Brain microvascular endothelial cell (primary cell): ENCODE data around the gene PLB1.
A peak's percentile ranks its signal among the peaks of the same experiment; 100 is the strongest.

Experiments used
- DNase-seq: peaks from one replicate; pipeline ENCODE4 v3.0.0-alpha.2; 2020
- H3K27ac ChIP-seq: fragments of 250-450 bp; sonication (Bioruptor Pico); 2 replicates; pipeline ENCODE4 v1.5.1; 2020; ENCODE audit warnings: mild to moderate bottlenecking, moderate library complexity
- H3K27me3 ChIP-seq: fragments of 250-450 bp; sonication (Bioruptor Pico); replicated peaks from 2 replicates; pipeline ENCODE4 v1.5.1; 2020; ENCODE audit warnings: mild to moderate bottlenecking
- H3K36me3 ChIP-seq: fragments of 250-450 bp; sonication (Bioruptor Pico); replicated peaks from 2 replicates; pipeline ENCODE4 v1.5.1; 2020; ENCODE audit warnings: mild to moderate bottlenecking
- H3K4me3 ChIP-seq: 2 replicates; pipeline ENCODE4 v1.5.1; 2011; ENCODE audit warnings: low read depth, mild to moderate bottlenecking, control low read depth, low read length, moderate library complexity
- in situ Hi-C: cut with HindIII; loops from 2 replicates; pipeline ENCODE4 v1.10.0; 2017; ENCODE audit warnings: low sequenced_read_pairs, low pct_ligation_motif_present
- TF ChIP-seq, protein P1 (sequence below): IDR thresholded peaks from 2 replicates; pipeline ENCODE4 v1.5.1; 2011; ENCODE audit warnings: low read depth, mild to moderate bottlenecking, moderate library complexity, low read length, control low read depth, inconsistent platforms; ENCODE audit errors: missing control alignments

Gene PLB1

DNA sequence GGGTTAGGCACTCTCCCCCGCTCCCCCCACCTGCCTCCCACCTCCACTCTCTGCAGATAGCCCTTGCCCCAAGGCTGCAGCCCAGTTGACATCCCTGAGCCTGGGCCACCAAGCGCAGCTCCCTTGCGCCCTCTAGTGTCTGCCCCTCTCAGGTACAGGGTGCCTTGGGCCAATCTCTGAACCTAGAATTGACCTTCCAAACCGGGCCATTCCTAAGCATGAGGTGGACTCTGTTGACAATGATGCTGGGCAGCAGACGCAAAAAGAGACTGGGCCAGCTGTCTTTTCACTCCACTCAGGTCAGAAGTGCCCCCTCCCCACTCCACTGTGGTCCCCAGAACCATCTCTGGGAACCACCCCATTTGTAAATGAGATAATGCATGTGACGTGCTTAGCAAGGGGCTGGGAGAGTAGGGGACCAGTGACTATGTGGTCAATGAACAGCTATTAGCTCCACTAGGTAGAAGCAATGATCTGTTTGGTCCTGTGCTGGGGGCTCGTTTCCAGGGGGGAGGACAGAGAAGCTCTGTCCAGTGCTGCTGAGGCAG lies 43.3 kb upstream of the PLB1 start:
- in situ Hi-C loops = no loop called here

DNA sequence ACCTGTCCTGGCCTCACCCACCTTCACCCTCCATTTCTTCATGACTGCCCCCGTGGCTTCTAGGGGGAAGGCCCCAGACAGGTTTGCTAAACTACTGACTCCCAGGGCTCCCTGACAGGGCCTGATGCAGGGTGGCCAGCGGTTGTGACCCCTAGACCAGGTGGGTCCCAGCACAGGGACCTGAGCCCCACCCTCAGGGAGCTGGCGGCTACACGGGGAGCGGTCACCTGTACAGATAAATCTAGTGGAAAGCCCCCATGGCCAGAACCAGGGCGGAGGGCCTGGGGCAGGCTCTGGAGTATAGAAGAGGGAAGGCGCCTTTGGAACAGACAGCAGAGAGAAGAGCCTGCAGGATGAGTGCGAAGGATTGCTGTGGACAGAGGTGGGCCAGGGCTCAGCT lies 42.5 kb upstream of the PLB1 start:
- TF ChIP-seq, protein P1, sequence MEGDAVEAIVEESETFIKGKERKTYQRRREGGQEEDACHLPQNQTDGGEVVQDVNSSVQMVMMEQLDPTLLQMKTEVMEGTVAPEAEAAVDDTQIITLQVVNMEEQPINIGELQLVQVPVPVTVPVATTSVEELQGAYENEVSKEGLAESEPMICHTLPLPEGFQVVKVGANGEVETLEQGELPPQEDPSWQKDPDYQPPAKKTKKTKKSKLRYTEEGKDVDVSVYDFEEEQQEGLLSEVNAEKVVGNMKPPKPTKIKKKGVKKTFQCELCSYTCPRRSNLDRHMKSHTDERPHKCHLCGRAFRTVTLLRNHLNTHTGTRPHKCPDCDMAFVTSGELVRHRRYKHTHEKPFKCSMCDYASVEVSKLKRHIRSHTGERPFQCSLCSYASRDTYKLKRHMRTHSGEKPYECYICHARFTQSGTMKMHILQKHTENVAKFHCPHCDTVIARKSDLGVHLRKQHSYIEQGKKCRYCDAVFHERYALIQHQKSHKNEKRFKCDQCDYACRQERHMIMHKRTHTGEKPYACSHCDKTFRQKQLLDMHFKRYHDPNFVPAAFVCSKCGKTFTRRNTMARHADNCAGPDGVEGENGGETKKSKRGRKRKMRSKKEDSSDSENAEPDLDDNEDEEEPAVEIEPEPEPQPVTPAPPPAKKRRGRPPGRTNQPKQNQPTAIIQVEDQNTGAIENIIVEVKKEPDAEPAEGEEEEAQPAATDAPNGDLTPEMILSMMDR = no peak
- DNase-seq = no peak
- in situ Hi-C loops = no loop called here

More for the DNA sequence above, 43.3 kb upstream of the PLB1 start:
- Histone ChIP-seq H3K27me3 (no peaks in the 10 kb centered on the region), H3K4me3 (no peak overlapping the region), H3K36me3 (no peaks in the 10 kb centered on the region), H3K27ac (no peak overlapping the region)
- peak; percentile 39 for DNase-seq
- TF ChIP-seq, protein P1 = peak; percentile 99

DNA sequence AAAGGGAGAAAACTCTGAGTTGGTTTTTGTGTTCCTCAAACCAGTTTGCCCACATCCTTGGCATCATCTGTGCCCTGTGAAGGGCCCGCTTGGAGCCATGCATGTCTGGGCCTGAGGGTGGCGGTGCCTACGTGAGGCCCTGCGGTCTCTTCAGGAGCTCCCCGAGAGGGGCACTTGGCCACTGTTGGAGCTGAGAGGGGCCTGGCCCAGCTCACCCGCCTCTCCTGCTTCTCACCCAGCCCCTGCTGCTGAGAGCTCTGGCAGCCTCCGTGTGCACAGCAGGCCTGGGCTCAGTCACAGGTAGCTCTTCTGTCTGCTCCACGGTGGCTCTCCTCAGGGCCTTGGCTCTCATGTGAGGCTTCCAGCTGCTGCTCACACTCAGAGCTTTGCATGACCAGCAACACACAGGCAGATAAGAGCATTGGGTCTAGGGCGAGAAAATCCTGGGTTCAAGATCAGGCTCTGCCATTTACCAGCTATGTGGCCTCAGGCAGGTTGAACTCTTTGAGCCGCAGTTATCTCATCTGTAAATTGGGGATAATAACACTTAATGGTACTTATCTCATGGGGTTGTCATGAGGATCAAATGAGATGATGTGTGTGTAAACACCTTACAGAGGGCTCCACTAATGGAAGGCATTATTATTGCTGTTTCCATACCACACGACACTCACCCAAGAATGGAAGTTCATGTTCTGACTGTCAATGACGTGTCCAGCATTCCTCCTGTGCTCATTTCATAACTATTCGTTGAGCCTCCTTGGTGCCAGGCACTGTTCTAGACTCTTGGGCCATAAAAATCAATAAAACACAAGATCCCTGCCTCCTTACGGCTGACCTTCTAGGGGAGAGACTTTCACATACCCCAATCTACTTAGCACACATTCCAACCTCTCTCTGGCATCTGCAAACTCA lies 41.6 kb upstream of the PLB1 start:
- TF ChIP-seq, protein P1 = no peak
- in situ Hi-C loops = no loop called here
- no peak overlapping the region for H3K27ac ChIP-seq

More for the DNA sequence above, 42.5 kb upstream of the PLB1 start:
- no peaks in the 10 kb centered on the region for H3K36me3 ChIP-seq
- no peak overlapping the region for H3K27ac ChIP-seq
- H3K27me3 ChIP-seq = no peaks in the 10 kb centered on the region
- no peak overlapping the region for H3K4me3 ChIP-seq

DNA sequence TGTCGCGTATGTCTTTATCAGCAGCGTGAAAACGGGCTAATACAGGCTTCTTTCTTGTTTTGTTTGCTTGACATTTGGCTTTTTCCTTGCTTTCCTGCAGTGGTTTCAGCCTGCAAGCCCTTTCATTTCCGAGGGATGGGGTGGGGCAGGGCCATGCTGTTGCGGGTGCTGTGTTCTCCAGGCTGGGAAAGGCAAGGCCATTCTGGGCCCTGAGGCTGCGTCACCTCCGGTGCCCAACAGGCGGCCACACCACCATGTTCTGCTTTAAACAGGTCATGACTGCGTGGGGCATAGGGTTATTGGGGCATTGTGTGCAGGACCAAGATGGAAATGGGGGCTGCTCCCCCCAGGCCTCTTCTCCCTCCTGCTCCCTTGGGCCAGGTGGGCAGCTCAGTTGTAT lies 38.6 kb upstream of the PLB1 start:
- no peak for DNase-seq
- in situ Hi-C loops = no loop called here
- Histone ChIP-seq H3K27ac (no peak overlapping the region), H3K27me3 (no peaks in the 10 kb centered on the region), H3K36me3 (no peaks in the 10 kb centered on the region), H3K4me3 (no peak overlapping the region)
- TF ChIP-seq, protein P1 = peak; percentile 31

More for the DNA sequence above, 41.6 kb upstream of the PLB1 start:
- Histone ChIP-seq H3K36me3 (no peaks in the 10 kb centered on the region), H3K27me3 (no peaks in the 10 kb centered on the region), H3K4me3 (no peak overlapping the region)
- peak; percentile 14 for DNase-seq

DNA sequence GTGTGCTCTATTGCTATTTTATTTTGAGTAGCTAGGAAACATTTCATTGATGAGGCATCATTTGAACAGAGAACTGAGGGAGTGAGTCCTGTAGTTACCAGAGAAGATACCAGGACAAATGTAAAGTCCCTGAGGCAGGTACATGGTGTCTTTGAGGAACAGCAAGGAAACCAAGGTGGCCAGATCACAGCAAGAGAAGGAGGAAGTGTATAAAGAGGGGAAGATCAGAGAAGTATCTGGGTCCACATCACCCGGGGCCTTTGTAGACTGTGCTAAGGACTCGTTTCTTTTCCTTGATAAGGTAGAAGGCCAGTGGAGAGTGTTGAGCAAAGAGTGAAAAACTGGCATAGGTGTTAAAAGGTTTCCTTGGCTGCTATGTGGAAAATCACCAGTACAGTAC lies 34.8 kb upstream of the PLB1 start:
- DNase-seq = no peak
- H3K4me3 ChIP-seq = no peak overlapping the region
- in situ Hi-C loops = no loop called here
- H3K36me3 ChIP-seq = no peaks in the 10 kb centered on the region
- H3K27me3 ChIP-seq = no peaks in the 10 kb centered on the region
- TF ChIP-seq, protein P1 = no peak
- H3K27ac ChIP-seq = no peak overlapping the region

DNA sequence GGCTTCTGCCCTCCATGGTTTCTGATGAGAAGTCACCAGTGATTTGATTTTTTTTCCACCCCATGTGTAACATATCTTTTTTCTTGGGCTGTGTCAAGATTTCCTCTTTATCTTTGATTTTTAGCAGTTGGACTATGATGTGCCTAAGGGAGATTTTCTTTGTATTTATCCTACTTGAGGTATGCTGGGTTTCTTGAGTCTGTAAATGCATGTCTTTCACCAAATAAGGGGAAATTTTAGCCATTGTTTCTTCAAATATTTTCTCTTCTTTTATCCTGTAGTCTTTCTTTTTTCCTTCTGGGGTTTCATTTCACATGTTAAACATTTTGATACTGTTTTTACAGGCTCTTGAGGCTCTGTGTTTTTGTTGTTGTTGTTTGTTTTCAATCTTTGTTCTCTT lies 33.7 kb upstream of the PLB1 start:
- in situ Hi-C loops = no loop called here
- DNase-seq = no peak
- Histone ChIP-seq H3K27ac (no peak overlapping the region), H3K27me3 (no peaks in the 10 kb centered on the region), H3K4me3 (no peak overlapping the region), H3K36me3 (no peaks in the 10 kb centered on the region)
- TF ChIP-seq, protein P1 = no peak
